Putamen (tissue), 1 donor: ENCODE measurements around the gene STK32A.
"Not testable (repeated sequence)": the region's sequence is repeated elsewhere in the genome, so short reads cannot be mapped to it uniquely, and the experiment has no call there.

Source experiments
- DNase-seq: peaks from one replicate; pipeline ENCODE4 v3.0.0-alpha.2; 2016; ENCODE audit warnings: low spot score

Gene STK32A

GRCh38 chr5:147234825-147235635, at the start of gene STK32A:
Gene STK32A, plus strand, starts transcription at chr5:147235026. Its CDS starts 4,609 bp downstream, at chr5:147239635.
- peak; percentile 4 for DNase-seq

- DNase-seq, result no peak
These were observed 47.7 kb upstream of the STK32A start for GRCh38 chr5:147187099-147187540.

GRCh38 chr5:147188200-147189108, 46.4 kb upstream of the STK32A start:
- DNase-seq, result peak; percentile 82

- no peak for DNase-seq
These were observed 45.8 kb upstream of the STK32A start for GRCh38 chr5:147189109-147189424.

- DNase-seq, result peak; percentile 36
These were observed 44.5 kb upstream of the STK32A start for GRCh38 chr5:147190331-147190730.

- no peak for DNase-seq
These were observed 41.7 kb upstream of the STK32A start for GRCh38 chr5:147193123-147193522.

- DNase-seq, result no peak
These were observed 34.8 kb upstream of the STK32A start for GRCh38 chr5:147200004-147200403.

GRCh38 chr5:147203213-147203612, 31.6 kb upstream of the STK32A start:
- DNase-seq, result no peak

- no peak for DNase-seq
These were observed 30.2 kb upstream of the STK32A start for GRCh38 chr5:147204576-147204975.

- peak; percentile 93 for DNase-seq
These were observed 26.7 kb upstream of the STK32A start for GRCh38 chr5:147208134-147208533.

- DNase-seq, result no peak
These were observed 18.2 kb upstream of the STK32A start for GRCh38 chr5:147216552-147217154.

GRCh38 chr5:147223343-147223742, 11.5 kb upstream of the STK32A start:
- no peak for DNase-seq

- no peak for DNase-seq
These were observed 10.7 kb upstream of the STK32A start for GRCh38 chr5:147223948-147224791.

- DNase-seq, result no peak
These were observed 8.9 kb upstream of the STK32A start for GRCh38 chr5:147225938-147226337.

- no peak for DNase-seq
These were observed 8.3 kb upstream of the STK32A start for GRCh38 chr5:147226512-147226911.

- DNase-seq, result no peak
These were observed 494 bp upstream of the STK32A start for GRCh38 chr5:147234239-147234824.

- no peak for DNase-seq
These were observed 5.6 kb downstream of the STK32A start for GRCh38 chr5:147240266-147240985.

- not testable (repeated sequence) for DNase-seq
These were observed 8.4 kb downstream of the STK32A start for GRCh38 chr5:147243238-147243637.

- no peak for DNase-seq
These were observed 10.7 kb downstream of the STK32A start for GRCh38 chr5:147245381-147246165.

GRCh38 chr5:147248561-147248960, 13.7 kb downstream of the STK32A start:
- no peak for DNase-seq
